T47D (cell line): ENCODE data around the gene PRICKLE2.

Experiments used
- DNase-seq, 2 experiments: peaks; one replicate each; pipeline versions ENCODE4 v3.0.0 to v3.0.0-alpha.2; 2011 to 2012; ENCODE audit warnings: low read depth in 1 of 2, low spot score in 1 of 2
- JUND ChIP-seq: IDR thresholded peaks from 2 replicates; pipeline ENCODE4 v1.6.1; 2012; ENCODE audit warnings: low read depth
- in situ Hi-C: cut with HindIII; loops from 2 replicates; pipeline ENCODE4 v1.10.0; 2016; ENCODE audit warnings: low sequenced_read_pairs, low pct_unique_long_range_greater_than_20kb

The PRICKLE2 gene

GRCh38 chr3:64224826-64225610, at the start of gene PRICKLE2:
Gene PRICKLE2, minus strand, starts transcription at chr3:64225466. Its CDS starts 26,539 bp downstream, at chr3:64198927.
- peak; percentile 39 to 88 for DNase-seq
- no peak for TF ChIP-seq JUND
- in situ Hi-C loops: no loop called here

GRCh38 chr3:64272842-64273241, 47.6 kb upstream of the PRICKLE2 start:
- DNase-seq: no peak
- TF ChIP-seq JUND: no peak
- in situ Hi-C loops: no loop called here

- no peak for TF ChIP-seq JUND
- in situ Hi-C loops: no loop called here
- no peak for DNase-seq
Observed at GRCh38 chr3:64272271-64272670, 47.0 kb upstream of the PRICKLE2 start.

GRCh38 chr3:64271631-64272030, 46.4 kb upstream of the PRICKLE2 start:
- in situ Hi-C loops: no loop called here
- TF ChIP-seq JUND: no peak
- no peak for DNase-seq

- in situ Hi-C loops: no loop called here
- no peak for DNase-seq
- TF ChIP-seq JUND: no peak
Observed at GRCh38 chr3:64270866-64271260, 45.6 kb upstream of the PRICKLE2 start.

GRCh38 chr3:64270142-64270865, 45.0 kb upstream of the PRICKLE2 start:
- in situ Hi-C loops: no loop called here
- DNase-seq: no peak
- TF ChIP-seq JUND: no peak

GRCh38 chr3:64268926-64269325, 43.7 kb upstream of the PRICKLE2 start:
- DNase-seq: no peak
- no peak for TF ChIP-seq JUND
- in situ Hi-C loops: no loop called here

GRCh38 chr3:64267721-64268604, 42.7 kb upstream of the PRICKLE2 start:
- in situ Hi-C loops: no loop called here
- DNase-seq: peak; percentile 76 to 80
- no peak for TF ChIP-seq JUND

GRCh38 chr3:64266983-64267382, 41.7 kb upstream of the PRICKLE2 start:
- in situ Hi-C loops: no loop called here
- no peak for TF ChIP-seq JUND
- DNase-seq: no peak

- TF ChIP-seq JUND: no peak
- DNase-seq: no peak
- in situ Hi-C loops: no loop called here
Observed at GRCh38 chr3:64266065-64266931, 41.0 kb upstream of the PRICKLE2 start.

- no peak for DNase-seq
- in situ Hi-C loops: no loop called here
Observed at GRCh38 chr3:64265646-64266045, 40.4 kb upstream of the PRICKLE2 start.

GRCh38 chr3:64264501-64265109, 39.3 kb upstream of the PRICKLE2 start:
- in situ Hi-C loops: no loop called here
- DNase-seq: no peak
- no peak for TF ChIP-seq JUND

More at GRCh38 chr3:64265646-64266045, 40.4 kb upstream of the PRICKLE2 start:
- TF ChIP-seq JUND: no peak
